HG03469 (cell line): ENCODE results near the gene PDE3A.

Source experiments
- ATAC-seq: cut with Tn5 transposase; IDR thresholded peaks from one replicate; pipeline ENCODE4 v1.9.1; 2021; ENCODE audit warnings: mild to moderate bottlenecking, moderate library complexity, moderate number of reproducible peaks; ENCODE audit not compliant: unreplicated experiment

Gene PDE3A

GRCh38 chr12:20420557-20420956 is 52.2 kb downstream of the PDE3A start:
- ATAC-seq: no peak

GRCh38 chr12:20421421-20421820 is 53.1 kb downstream of the PDE3A start:
- no peak for ATAC-seq

- ATAC-seq: no peak
Observed at GRCh38 chr12:20423557-20423956, 55.2 kb downstream of the PDE3A start.

GRCh38 chr12:20424841-20425240 is 56.5 kb downstream of the PDE3A start:
- ATAC-seq: no peak

- no peak for ATAC-seq
Observed at GRCh38 chr12:20426191-20426590, 57.9 kb downstream of the PDE3A start.

GRCh38 chr12:20426957-20427356 is 58.6 kb downstream of the PDE3A start:
- ATAC-seq: no peak

- ATAC-seq: no peak
Observed at GRCh38 chr12:20429852-20430251, 61.5 kb downstream of the PDE3A start.

GRCh38 chr12:20432290-20432689 is 64.0 kb downstream of the PDE3A start:
- no peak for ATAC-seq

- ATAC-seq: no peak
Observed at GRCh38 chr12:20434996-20435395, 66.7 kb downstream of the PDE3A start.

- ATAC-seq: no peak
Observed at GRCh38 chr12:20436316-20436715, 68.0 kb downstream of the PDE3A start.

GRCh38 chr12:20438299-20438779 is 70.0 kb downstream of the PDE3A start:
- ATAC-seq: no peak

- ATAC-seq: no peak
Observed at GRCh38 chr12:20439626-20440025, 71.3 kb downstream of the PDE3A start.

- no peak for ATAC-seq
Observed at GRCh38 chr12:20440408-20440807, 72.1 kb downstream of the PDE3A start.

- ATAC-seq: no peak
Observed at GRCh38 chr12:20442322-20442721, 74.0 kb downstream of the PDE3A start.

GRCh38 chr12:20443255-20443654 is 74.9 kb downstream of the PDE3A start:
- no peak for ATAC-seq

GRCh38 chr12:20443792-20444191 is 75.5 kb downstream of the PDE3A start:
- ATAC-seq: no peak

GRCh38 chr12:20444595-20445170 is 76.3 kb downstream of the PDE3A start:
- ATAC-seq: no peak

- ATAC-seq: no peak
Observed at GRCh38 chr12:20445687-20446086, 77.3 kb downstream of the PDE3A start.

GRCh38 chr12:20446836-20447235 is 78.5 kb downstream of the PDE3A start:
- ATAC-seq: no peak

- ATAC-seq: no peak
Observed at GRCh38 chr12:20448781-20449180, 80.4 kb downstream of the PDE3A start.

GRCh38 chr12:20450591-20451180 is 82.3 kb downstream of the PDE3A start:
- no peak for ATAC-seq

GRCh38 chr12:20451761-20452160 is 83.4 kb downstream of the PDE3A start:
- ATAC-seq: no peak

GRCh38 chr12:20452496-20453010 is 84.2 kb downstream of the PDE3A start:
- no peak for ATAC-seq
